Effector CD8-positive, alpha-beta T cell (primary cell): ENCODE data around the gene SAT1.

ENCODE experiments used
- DNase-seq: peaks from one replicate; lab custom pipeline; 2025; lab: John Stamatoyannopoulos, UW

Gene SAT1

DNA sequence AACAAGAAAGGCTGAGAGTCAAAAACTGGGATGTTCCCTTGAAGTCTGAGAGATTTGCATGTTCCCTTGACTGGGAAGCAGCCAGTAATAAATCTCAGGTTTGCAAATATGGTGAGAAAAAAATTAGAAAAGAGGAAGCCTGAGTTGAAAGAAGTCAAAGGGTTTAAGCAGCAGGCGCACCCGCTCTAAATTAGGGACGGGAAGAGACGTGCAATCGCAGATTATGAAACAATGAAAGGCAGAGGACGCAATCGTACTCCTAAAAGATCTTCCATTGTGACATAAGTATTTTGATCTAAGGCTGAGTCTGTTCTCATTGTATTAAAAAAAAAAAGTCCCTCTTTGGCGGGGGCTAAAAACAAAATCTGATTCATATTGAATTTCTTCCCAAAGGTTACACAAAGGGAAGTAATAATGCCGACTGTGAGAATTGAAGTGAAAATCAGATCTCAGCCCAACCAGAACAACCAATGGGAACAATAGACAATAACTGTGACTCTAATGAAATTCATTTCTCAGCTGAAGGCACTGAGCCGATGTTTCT is 28.2 kb downstream of the SAT1 start:
- no peak for DNase-seq

DNA sequence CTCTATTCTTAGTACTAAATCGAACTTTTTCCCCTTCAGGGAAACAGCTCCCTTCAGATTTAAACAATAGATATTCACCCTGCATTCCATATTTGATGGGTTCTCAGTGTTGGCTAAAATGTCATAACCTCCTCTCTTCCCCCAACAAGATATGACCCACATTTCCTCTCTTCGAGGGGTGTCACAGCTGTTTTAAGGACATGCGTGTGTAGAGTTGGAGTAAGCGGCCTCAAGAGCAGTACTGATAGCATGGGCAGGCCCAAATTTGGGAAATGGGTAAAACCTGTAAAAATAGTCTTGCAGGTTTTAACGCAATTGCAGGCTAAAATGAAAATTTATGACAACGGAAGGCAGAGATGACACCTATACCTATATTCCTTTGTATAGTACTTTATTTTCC is 28.7 kb downstream of the SAT1 start:
- no peak for DNase-seq

GRCh38 chrX:23813808-23814207 is 30.8 kb downstream of the SAT1 start:
- no peak for DNase-seq

- no peak for DNase-seq
These were observed 32.4 kb downstream of the SAT1 start for GRCh38 chrX:23815376-23815775.

DNA sequence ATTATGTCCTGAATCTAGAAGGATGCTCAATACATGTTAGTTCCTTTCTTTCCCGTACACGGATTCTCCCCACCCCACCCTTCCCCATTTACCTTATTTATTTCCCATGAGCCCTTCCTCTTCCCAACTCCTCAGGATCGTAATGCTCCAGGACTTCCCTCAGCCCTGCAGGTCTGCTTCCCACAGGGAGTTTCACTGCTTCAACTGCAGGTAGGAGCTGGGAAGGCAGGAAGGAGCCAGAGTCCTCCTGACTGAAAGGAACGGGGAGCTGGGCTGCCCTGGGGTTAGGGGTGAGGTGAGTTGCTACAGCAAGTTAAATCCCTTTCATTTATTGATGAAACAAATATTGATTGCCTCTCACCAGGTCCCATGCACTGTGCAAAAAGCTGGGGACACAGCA is 33.2 kb downstream of the SAT1 start:
- no peak for DNase-seq

DNA sequence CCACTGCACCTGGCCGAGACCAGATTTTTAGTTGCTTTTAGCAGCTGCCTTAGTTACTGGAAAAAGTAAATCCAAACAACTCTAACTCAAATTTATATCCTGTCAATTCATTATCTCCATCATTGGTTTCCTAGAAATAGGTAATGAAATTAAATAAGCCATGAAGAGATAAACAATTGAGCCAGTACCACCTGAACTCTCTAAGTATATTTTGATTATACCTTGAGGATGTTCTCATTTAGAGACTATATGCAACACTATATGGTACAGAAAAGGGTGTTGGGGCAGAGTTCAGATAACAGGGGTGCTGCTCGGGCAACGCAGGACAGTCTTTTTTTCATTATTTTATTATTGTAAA is 35.0 kb downstream of the SAT1 start:
- no peak for DNase-seq

DNA sequence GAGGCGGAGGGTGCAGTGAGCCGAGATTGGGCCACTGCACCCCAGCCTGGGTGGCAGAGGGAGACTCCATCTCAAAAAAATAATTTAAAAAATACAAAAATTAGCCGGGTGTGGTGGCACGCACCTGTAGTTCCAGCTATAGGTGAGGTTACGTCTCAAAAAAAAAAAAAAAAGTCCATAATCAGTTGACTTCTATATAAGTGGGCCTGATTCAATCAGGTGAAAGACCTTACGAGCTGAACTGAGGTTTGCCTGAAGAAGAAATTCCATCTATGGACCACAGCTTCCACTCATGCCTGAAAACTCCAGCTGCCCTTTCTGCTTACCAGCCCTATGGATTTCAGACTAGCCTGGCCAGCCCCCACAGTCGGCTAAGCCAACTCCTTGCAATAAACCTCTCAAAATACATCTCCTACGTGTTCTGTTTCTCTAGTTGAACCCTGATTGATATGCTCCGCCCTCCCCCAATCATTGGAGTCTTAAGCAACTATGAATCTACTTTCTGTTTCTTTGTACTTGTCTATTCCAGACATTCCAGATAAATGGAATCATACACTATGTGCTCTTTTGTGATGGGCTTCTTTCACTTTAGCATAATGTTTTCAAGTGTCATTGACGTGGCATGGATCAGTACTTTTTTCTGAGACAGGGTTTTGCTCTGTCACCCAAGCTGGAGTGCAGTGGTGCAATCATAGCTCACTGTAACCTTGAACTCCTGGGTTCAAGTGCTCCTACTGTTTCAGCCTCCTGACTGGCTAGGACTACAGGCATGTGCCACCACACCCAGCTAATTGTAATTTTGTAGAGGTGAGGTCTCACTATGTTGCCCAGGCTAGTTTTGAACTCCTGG is 36.6 kb downstream of the SAT1 start:
- DNase-seq = no peak

DNA sequence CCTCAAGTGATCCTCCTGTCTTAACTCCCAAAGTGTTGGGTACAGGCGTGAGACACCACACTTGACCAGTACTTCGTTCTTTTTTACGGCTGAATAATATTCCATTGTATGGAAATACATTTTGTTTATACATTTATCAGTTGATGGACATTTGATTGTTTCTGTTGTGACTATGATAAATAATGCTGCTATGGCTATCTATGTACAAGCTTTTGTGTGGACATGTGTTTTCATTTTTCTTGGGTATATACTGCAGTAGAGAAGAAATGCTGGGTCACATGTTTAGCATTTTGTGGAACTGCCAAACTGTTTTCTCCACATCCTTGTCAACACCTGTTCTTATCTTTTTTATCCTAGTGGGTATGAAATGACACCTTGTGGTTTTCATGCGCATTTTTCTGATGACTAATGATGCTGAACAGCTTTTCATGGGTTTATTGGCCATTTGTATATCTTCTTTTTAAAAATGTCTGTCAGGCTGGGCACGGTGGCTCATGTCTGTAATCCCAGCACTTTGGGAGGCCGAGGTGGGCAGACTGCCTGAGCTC is 37.3 kb downstream of the SAT1 start:
- no peak for DNase-seq

DNA sequence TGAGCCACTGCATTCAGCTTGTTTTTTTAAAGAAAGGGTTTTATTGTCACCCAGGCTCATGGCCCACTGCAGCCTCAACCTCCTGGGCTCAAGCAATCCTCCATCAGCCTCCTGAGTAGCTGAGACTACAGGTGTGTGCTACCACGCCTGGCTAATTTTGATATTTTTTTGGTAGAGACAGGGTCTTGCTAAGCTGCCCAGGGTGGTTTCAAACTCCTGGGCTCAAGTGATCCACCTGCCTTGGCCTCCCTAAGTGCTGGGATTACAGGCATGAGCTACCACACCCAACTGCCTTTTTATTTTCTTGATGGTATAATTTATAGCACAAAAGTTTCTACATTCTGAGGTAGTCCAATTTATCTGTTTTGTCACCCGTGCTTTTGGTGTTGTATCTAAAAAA is 38.9 kb downstream of the SAT1 start:
- DNase-seq = no peak

- no peak for DNase-seq
These were observed 39.4 kb downstream of the SAT1 start for GRCh38 chrX:23822397-23822796.

DNA sequence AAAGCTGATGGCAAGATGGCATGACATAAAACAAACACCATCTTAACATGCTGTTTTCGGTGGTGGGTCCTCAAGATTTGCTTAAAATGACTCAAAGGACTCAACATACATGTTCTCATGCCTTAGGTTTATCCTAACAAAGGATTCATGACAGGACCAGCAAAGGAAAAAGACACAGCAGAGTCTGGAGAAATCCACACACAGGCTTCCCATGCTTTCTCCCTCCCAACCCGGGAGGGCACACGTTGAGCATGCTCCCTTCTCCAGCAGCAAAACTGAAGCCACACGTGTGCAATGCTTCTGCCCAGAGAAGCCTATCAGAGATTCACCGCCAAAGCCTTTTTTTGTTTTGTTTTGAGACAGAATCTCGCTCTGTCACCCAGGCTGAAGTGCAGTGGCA is 39.9 kb downstream of the SAT1 start:
- DNase-seq = no peak

DNA sequence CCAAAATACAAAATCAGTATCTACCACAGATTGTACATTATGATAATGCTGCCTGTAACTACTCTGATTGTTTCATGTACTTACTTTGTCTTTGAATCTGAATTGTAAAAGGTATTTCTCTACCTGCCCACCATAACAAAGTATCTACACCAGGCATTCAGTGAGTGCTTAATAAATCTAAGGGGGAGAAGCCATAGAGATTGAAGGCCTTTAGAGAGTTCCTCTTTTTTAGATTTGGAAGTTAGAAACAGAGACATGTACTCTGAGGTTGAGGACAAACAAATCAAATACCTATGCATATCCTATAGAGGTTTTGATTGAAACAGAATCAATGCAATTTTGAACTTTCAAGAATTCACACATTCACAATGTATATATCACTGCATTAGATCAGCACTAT is 42.7 kb downstream of the SAT1 start:
- no peak for DNase-seq

- DNase-seq = no peak
These were observed 43.2 kb downstream of the SAT1 start for GRCh38 chrX:23826216-23826615.

GRCh38 chrX:23826653-23827052 is 43.7 kb downstream of the SAT1 start:
- DNase-seq = no peak

GRCh38 chrX:23828881-23829280 is 45.9 kb downstream of the SAT1 start:
- DNase-seq = no peak

DNA sequence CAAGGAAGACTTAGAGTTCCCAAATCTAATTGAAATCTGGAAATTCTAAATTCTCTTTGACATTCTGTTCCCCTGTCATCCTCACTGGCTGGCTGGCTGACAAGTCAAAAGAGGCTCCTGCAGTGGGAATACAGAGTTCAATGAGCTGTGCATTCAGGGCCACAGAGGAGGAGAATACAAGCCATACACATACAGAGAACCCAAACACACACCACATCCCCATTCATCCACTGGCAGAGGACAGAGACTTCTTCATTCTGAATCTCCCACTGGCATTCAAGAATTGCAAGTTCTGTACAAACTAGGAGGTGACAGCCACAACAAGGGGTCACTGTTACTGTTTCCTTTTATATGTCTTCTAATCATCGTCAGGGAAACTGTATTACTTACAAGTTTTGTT is 49.7 kb downstream of the SAT1 start:
- DNase-seq = no peak
